Activated T-helper 2 cell treated with anti-CD3 and anti-CD28 coated beads, Interferon-gamma antibody, Interleukin-2, Interleukin-4, amounts not matched to agents 10 μg/mL and 5 μg/mL and 100 μg/mL, durations not matched to agents 14 hours and 24 hours and 36 hours (primary cell): ENCODE measurements around the gene FIG4. TPM values are rescaled to one million over a fixed set of nuclear protein-coding genes. Genes with fewer than 3 reads are reported as not detected.
"Not testable (repeated sequence)": the region's sequence is repeated elsewhere in the genome, so short reads cannot be mapped to it uniquely, and the experiment has no call there.

Source experiments
- DNase-seq: peaks from one replicate; pipeline ENCODE4 v3.0.0; 2021; ENCODE audit warnings: low spot score
- H3K27ac Mint-ChIP-seq: one replicate; pipeline ENCODE4 v1.8.0; 2021; ENCODE audit warnings: mixed read lengths
- H3K27me3 Mint-ChIP-seq: one replicate; pipeline ENCODE4 v1.8.0; 2021; ENCODE audit warnings: low read depth, mixed read lengths
- H3K36me3 Mint-ChIP-seq: one replicate; pipeline ENCODE4 v1.8.0; 2021; ENCODE audit warnings: low read depth, mixed read lengths
- H3K4me1 Mint-ChIP-seq: one replicate; pipeline ENCODE4 v1.8.0; 2021; ENCODE audit warnings: low read depth, mixed read lengths
- H3K4me3 Mint-ChIP-seq: one replicate; pipeline ENCODE4 v1.8.0; 2021; ENCODE audit warnings: low read depth, mild to moderate bottlenecking, moderate library complexity, mixed read lengths
- H3K9me3 Mint-ChIP-seq: one replicate; pipeline ENCODE4 v1.8.0; 2021; ENCODE audit warnings: mixed read lengths
- intact Hi-C: fragments of 100-400 bp; cut with micrococcal nuclease; formaldehyde crosslinking; loops from one replicate; pipeline ENCODE4 v1.15.1; 2023
- total RNA-seq: library from RNA; stranded (reverse); gene quantifications from 2 replicates; pipeline ENCODE4 v1.2.3, GENCODE V29; 2022

The FIG4 gene
- total RNA-seq, 1 donor from 2014 or later, result 8.8 TPM

GRCh38 chr6:109824105-109824504, 133.0 kb downstream of the FIG4 start:
- Mint-ChIP-seq H3K4me1 (no peaks in the 10 kb centered on the region), H3K27me3 (no peaks in the 10 kb centered on the region), H3K27ac (no peak overlapping the region), H3K4me3 (no peak overlapping the region), H3K36me3 (no peaks in the 10 kb centered on the region), H3K9me3 (no peaks in the 10 kb centered on the region)
- intact Hi-C loops, result no loop called here
- DNase-seq, result no peak

DNA sequence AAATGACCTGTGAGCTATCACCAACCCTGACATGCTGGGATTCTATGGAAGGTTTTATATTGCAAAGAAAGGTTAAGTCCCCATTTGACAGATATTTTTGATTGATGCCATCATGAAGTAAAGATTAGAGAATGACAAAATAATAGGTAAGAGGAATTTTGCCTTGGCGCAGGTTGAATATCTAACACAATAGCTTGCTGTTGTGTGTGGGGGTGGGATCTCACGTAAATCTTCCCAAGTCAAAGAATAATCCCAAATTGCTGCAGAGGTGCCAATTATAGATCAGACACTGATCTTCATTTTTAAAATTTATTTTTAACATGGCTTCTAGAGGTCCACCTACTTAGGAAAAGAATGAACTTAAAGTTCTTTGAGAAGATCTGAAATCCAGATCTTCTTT, 135.5 kb downstream of the FIG4 start:
- Mint-ChIP-seq H3K9me3 (peaks cover 7% of the 10 kb centered on the region), H3K27me3 (no peaks in the 10 kb centered on the region), H3K27ac (no peak overlapping the region), H3K36me3 (no peaks in the 10 kb centered on the region), H3K4me3 (no peak overlapping the region), H3K4me1 (no peaks in the 10 kb centered on the region)
- no peak for DNase-seq
- intact Hi-C loops, result no loop called here

DNA sequence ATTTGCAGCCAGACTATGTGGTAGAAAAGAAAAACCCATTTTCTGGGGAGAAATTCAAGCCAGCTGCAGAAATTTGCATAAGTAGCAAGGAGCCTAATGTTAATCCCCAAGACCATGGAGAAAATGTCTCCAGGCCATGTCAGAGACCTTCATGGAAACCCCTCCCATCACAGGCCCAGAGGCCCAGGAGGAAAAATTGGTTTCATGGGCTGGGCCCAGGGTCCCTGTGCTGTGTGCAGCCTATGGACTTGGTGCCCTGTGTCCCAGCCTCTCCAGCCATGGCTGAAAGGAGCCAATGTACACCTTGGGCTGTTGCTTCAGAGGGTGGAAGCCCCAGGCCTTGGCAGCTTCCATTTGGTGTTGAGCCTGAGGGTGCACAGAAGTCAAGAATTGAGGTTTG, 140.3 kb downstream of the FIG4 start:
- DNase-seq, intact Hi-C loops, H3K27me3 Mint-ChIP-seq, H3K4me3 Mint-ChIP-seq, H3K9me3 Mint-ChIP-seq, H3K4me1 Mint-ChIP-seq, H3K27ac Mint-ChIP-seq, H3K36me3 Mint-ChIP-seq: not testable (repeated sequence)

DNA sequence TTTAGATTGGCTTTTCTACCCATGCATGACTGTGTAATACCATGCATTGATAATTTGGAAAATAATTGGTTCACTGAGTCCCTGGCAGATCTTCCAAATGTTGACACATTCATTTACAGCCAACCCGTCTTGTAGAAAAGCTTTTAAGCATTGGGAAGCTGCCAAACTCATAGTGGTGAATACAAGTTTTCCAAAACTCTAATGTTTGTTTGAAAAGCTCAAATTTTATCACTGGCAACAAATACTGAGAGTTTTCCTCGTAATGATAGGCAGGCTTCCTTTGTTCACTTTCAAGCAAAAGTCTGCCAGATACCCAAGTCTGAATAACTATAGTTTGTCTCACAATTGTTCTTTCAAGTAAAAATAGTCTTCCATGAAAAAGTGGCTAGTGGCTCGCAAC, 143.0 kb downstream of the FIG4 start:
- Mint-ChIP-seq H3K36me3 (no peaks in the 10 kb centered on the region), H3K4me3 (no peak overlapping the region), H3K27ac (no peak overlapping the region), H3K4me1 (no peaks in the 10 kb centered on the region), H3K9me3 (peaks cover 7% of the 10 kb centered on the region), H3K27me3 (no peaks in the 10 kb centered on the region)
- intact Hi-C loops, result no loop called here
- DNase-seq, result no peak

DNA sequence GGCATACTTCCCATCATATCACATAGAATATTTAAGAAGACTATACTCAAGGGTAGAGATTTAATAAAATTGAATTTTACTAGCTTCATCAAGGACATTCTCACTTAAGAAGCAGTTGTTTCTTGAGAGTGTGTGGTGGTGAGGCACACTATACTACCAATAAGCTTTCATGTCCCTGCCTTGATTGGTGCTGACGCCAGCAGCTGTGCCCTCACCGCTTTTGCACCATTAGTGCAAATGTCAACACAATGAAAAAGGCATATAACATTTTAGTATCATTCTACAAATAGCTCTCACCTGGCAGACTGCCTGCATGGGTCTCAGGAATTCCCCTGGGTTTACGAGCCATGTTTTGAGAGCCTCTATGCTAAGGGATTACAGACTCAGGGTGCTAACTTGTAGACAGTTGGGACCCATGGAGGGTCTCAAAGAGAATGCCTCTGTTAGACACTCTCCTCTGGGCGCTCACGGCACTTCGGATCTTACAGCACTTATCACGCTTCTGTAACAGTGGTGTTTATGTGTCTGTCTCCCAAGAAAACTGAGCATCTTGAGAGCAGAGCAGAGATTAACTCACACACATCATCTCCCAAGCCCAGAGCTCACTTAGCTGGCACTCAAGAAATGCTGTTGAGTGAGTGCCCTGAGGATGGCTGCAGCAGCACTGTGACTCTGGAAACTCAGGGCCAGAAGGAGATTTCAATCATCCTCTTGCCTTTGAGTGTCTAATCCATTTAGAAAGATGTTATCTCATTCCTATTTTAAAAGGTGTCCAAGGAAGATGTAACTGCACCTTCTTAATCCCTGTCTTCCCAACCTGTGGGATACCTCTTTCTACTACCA, 143.7 kb downstream of the FIG4 start:
- H3K27me3 Mint-ChIP-seq, result no peaks in the 10 kb centered on the region
- no peak overlapping the region for H3K4me3 Mint-ChIP-seq
- no peak for DNase-seq
- intact Hi-C loops, result no loop called here
- H3K27ac Mint-ChIP-seq, result no peak overlapping the region
- H3K9me3 Mint-ChIP-seq, result peaks cover 5% of the 10 kb centered on the region
- H3K36me3 Mint-ChIP-seq, result no peaks in the 10 kb centered on the region
- no peaks in the 10 kb centered on the region for H3K4me1 Mint-ChIP-seq

DNA sequence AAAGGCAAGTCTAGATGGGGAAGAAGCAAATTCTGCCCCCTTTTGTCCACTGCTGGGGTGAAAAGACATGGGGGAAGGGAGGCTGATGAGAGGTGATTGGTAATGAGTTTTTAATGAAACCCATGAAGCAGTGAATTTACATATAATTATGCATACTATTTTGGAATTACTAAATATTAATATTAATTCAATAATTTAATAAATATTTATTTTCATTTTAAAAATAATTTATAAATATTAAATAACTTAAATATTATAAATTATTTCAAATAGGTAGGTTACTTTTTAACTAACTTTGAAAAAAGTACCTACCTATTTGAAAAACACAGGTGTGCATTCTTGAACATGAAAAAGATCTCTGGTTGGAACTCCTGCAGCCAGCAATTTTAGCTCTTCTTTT, 148.9 kb downstream of the FIG4 start:
- H3K36me3 Mint-ChIP-seq, result no peaks in the 10 kb centered on the region
- no peaks in the 10 kb centered on the region for H3K27me3 Mint-ChIP-seq
- intact Hi-C loops, result no loop called here
- H3K4me3 Mint-ChIP-seq, result no peak overlapping the region
- no peak for DNase-seq
- H3K27ac Mint-ChIP-seq, result no peak overlapping the region
- no peaks in the 10 kb centered on the region for H3K4me1 Mint-ChIP-seq
- H3K9me3 Mint-ChIP-seq, result no peaks in the 10 kb centered on the region

DNA sequence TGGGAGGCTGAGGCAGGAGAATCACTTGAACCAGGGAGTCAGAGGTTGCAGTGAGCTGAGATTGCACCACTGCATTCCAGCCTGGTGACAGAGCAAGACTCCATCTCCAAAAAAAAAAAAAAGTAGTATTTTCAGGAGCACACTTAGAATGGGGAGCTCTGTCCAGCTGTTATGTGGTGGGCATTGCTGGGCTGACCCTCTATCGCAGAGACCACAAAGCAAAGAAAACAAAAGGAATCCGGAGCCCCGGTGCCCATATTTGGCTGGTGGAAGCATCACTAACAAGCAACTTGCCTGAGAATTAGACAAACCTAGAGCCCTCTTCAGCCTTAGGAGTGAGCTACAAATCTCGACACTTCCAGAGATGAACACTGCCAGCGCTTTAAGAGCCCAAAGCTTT, 149.7 kb downstream of the FIG4 start:
- DNase-seq, result no peak
- intact Hi-C loops, result no loop called here
- no peaks in the 10 kb centered on the region for H3K36me3 Mint-ChIP-seq
- no peaks in the 10 kb centered on the region for H3K27me3 Mint-ChIP-seq
- H3K4me1 Mint-ChIP-seq, result no peaks in the 10 kb centered on the region
- H3K27ac Mint-ChIP-seq, result no peak overlapping the region
- no peak overlapping the region for H3K4me3 Mint-ChIP-seq
- no peaks in the 10 kb centered on the region for H3K9me3 Mint-ChIP-seq

DNA sequence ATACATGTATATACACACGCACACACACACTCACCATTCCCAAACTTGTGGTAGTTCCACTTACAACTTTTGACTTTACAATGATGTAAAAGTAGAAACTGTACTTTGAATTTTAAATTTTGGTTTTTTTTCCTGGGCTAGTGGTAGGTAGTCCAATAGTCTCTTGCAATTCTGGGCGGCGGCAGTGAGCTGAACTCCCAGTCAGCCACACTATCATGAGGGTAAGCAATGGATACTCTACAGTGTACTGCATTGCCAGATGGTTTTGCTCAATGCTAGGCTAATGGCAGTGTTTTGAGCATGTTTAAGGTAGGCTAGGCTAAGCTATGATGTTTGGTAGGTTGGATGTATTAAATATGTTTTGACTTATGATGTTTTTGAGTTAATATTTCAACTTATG, 150.8 kb downstream of the FIG4 start:
- Mint-ChIP-seq H3K27me3 (no peaks in the 10 kb centered on the region), H3K27ac (no peak overlapping the region), H3K36me3 (no peaks in the 10 kb centered on the region), H3K4me3 (no peak overlapping the region), H3K9me3 (no peaks in the 10 kb centered on the region), H3K4me1 (no peaks in the 10 kb centered on the region)
- intact Hi-C loops, result no loop called here
- no peak for DNase-seq

DNA sequence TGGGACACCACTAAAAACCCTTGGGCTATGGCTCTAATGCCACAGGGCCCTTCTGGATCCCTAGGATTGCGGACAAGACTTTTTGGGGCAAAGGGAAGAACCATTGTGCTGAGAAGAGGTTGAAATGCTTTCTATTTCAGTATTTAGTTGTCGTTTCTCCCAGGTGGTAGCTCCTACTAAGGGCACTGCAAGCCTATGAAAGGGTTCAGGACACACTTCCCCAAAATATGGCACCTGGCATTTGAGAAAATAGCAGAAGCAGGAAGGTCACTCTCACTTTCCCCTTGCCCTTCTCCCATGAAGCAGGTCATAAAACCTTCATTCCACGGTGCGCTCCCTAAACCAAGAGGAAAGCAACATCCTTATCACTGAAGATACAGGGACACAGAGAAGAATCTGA, 161.6 kb downstream of the FIG4 start:
- H3K4me1 Mint-ChIP-seq, result no peaks in the 10 kb centered on the region
- DNase-seq, result no peak
- no peaks in the 10 kb centered on the region for H3K9me3 Mint-ChIP-seq
- intact Hi-C loops, result no loop called here
- no peak overlapping the region for H3K4me3 Mint-ChIP-seq
- H3K27ac Mint-ChIP-seq, result no peak overlapping the region
- no peaks in the 10 kb centered on the region for H3K36me3 Mint-ChIP-seq
- H3K27me3 Mint-ChIP-seq, result peaks cover 2% of the 10 kb centered on the region

- H3K36me3 Mint-ChIP-seq, result no peaks in the 10 kb centered on the region
- H3K9me3 Mint-ChIP-seq, result no peaks in the 10 kb centered on the region
- no peak overlapping the region for H3K4me3 Mint-ChIP-seq
- no peak for DNase-seq
- H3K27ac Mint-ChIP-seq, result no peak overlapping the region
- intact Hi-C loops, result no loop called here
- peaks cover 2% of the 10 kb centered on the region for H3K27me3 Mint-ChIP-seq
- no peaks in the 10 kb centered on the region for H3K4me1 Mint-ChIP-seq
These were observed 162.3 kb downstream of the FIG4 start for GRCh38 chr6:109853426-109853825.

- peaks cover 2% of the 10 kb centered on the region for H3K27me3 Mint-ChIP-seq
- no peaks in the 10 kb centered on the region for H3K4me1 Mint-ChIP-seq
- no peak overlapping the region for H3K4me3 Mint-ChIP-seq
- H3K36me3 Mint-ChIP-seq, result no peaks in the 10 kb centered on the region
- no peaks in the 10 kb centered on the region for H3K9me3 Mint-ChIP-seq
- intact Hi-C loops, result no loop called here
- DNase-seq, result no peak
- H3K27ac Mint-ChIP-seq, result no peak overlapping the region
These were observed 162.9 kb downstream of the FIG4 start for GRCh38 chr6:109853951-109854350.

- Mint-ChIP-seq H3K4me3 (no peak overlapping the region), H3K27ac (no peak overlapping the region), H3K36me3 (no peaks in the 10 kb centered on the region), H3K27me3 (peaks cover 2% of the 10 kb centered on the region), H3K4me1 (no peaks in the 10 kb centered on the region), H3K9me3 (no peaks in the 10 kb centered on the region)
- intact Hi-C loops, result no loop called here
- DNase-seq, result no peak
These were observed 163.6 kb downstream of the FIG4 start for GRCh38 chr6:109854541-109855308.

GRCh38 chr6:109855476-109856040, 164.5 kb downstream of the FIG4 start:
- H3K27ac Mint-ChIP-seq, H3K4me3 Mint-ChIP-seq, H3K4me1 Mint-ChIP-seq, DNase-seq, H3K27me3 Mint-ChIP-seq, H3K36me3 Mint-ChIP-seq, intact Hi-C loops, H3K9me3 Mint-ChIP-seq: not testable (repeated sequence)
